Mesothelial cell of epicardium (in vitro differentiated cells): ENCODE results near the gene ANKRD36. TPM values are rescaled to one million over a fixed set of nuclear protein-coding genes. Genes with fewer than 3 reads are reported as not detected.
"Not testable (repeated sequence)": the region's sequence is repeated elsewhere in the genome, so short reads cannot be mapped to it uniquely, and the experiment has no call there.

ENCODE experiments used
- DNase-seq, 2 experiments: peaks; one replicate each; pipeline ENCODE4 v3.0.0; 2021; ENCODE audit warnings: low spot score in 2 of 2; ENCODE audit not compliant: unreplicated experiment in 2 of 2
- H3K27ac Mint-ChIP-seq: 2 replicates; pipeline ENCODE4 v1.8.0; 2021; ENCODE audit warnings: mixed read lengths
- H3K27me3 Mint-ChIP-seq: 2 replicates; pipeline ENCODE4 v1.8.0; 2021; ENCODE audit warnings: low read depth, mixed read lengths
- H3K36me3 Mint-ChIP-seq: 2 replicates; pipeline ENCODE4 v1.8.0; 2021; ENCODE audit warnings: mixed read lengths
- H3K4me1 Mint-ChIP-seq: 2 replicates; pipeline ENCODE4 v1.8.0; 2021; ENCODE audit warnings: mixed read lengths
- H3K4me3 Mint-ChIP-seq: 2 replicates; pipeline ENCODE4 v1.8.0; 2021; ENCODE audit warnings: mild to moderate bottlenecking, moderate library complexity, mixed read lengths
- H3K9me3 Mint-ChIP-seq: 2 replicates; pipeline ENCODE4 v1.8.0; 2021; ENCODE audit warnings: mixed read lengths
- CTCF ChIP-seq: fragments of 200-600 bp; sonication (generic); IDR thresholded peaks from one replicate; pipeline ENCODE4 v1.5.0; 2021; ENCODE audit warnings: antibody characterized with exemption; ENCODE audit not compliant: unreplicated experiment
- total RNA-seq: library from RNA; stranded (reverse); gene quantifications from 3 replicates; pipeline ENCODE4 v1.2.1, GENCODE V29; 2021

ANKRD36 gene
- total RNA-seq = 40.9 to 45.3 TPM (median 41.0 TPM) in 3 replicates

GRCh38 chr2:97113050-97113881 is at the start of gene ANKRD36:
TSS of gene ANKRD36 (plus strand) at chr2:97113153. CDS start at chr2:97113740, 587 bp downstream.
- H3K4me1 Mint-ChIP-seq, H3K9me3 Mint-ChIP-seq, H3K36me3 Mint-ChIP-seq: not testable (repeated sequence)
- Mint-ChIP-seq H3K27ac (peak within 1 kb of the TSS; percentile 99), H3K27me3 (peaks cover 23% of the 10 kb centered on the region), H3K4me3 (peak within 1 kb of the TSS; percentile 97)
- peak; percentile 55 to 84 for DNase-seq

- not testable (repeated sequence) for H3K4me3 Mint-ChIP-seq, H3K27ac Mint-ChIP-seq, DNase-seq, H3K36me3 Mint-ChIP-seq, H3K9me3 Mint-ChIP-seq, H3K4me1 Mint-ChIP-seq
- peaks cover 33% of the 10 kb centered on the region for H3K27me3 Mint-ChIP-seq
Observed at GRCh38 chr2:97066030-97066429, 46.9 kb upstream of the ANKRD36 start.

GRCh38 chr2:97067279-97068004 is 45.5 kb upstream of the ANKRD36 start:
- H3K27me3 Mint-ChIP-seq = peaks cover 31% of the 10 kb centered on the region
- TF ChIP-seq CTCF = no peak
- H3K9me3 Mint-ChIP-seq = peaks cover 5% of the 10 kb centered on the region
- H3K27ac Mint-ChIP-seq = no peak overlapping the region
- no peak for DNase-seq
- H3K4me1 Mint-ChIP-seq = no peaks in the 10 kb centered on the region
- no peaks in the 10 kb centered on the region for H3K36me3 Mint-ChIP-seq
- no peak overlapping the region for H3K4me3 Mint-ChIP-seq

GRCh38 chr2:97068074-97068473 is 44.9 kb upstream of the ANKRD36 start:
- H3K9me3 Mint-ChIP-seq = peaks cover 5% of the 10 kb centered on the region
- no peak overlapping the region for H3K27ac Mint-ChIP-seq
- no peaks in the 10 kb centered on the region for H3K4me1 Mint-ChIP-seq
- no peak for TF ChIP-seq CTCF
- H3K36me3 Mint-ChIP-seq = no peaks in the 10 kb centered on the region
- DNase-seq = no peak
- no peak overlapping the region for H3K4me3 Mint-ChIP-seq
- H3K27me3 Mint-ChIP-seq = peaks cover 27% of the 10 kb centered on the region

- not testable (repeated sequence) for H3K27ac Mint-ChIP-seq, DNase-seq, H3K36me3 Mint-ChIP-seq, H3K4me1 Mint-ChIP-seq, H3K4me3 Mint-ChIP-seq, H3K9me3 Mint-ChIP-seq
- H3K27me3 Mint-ChIP-seq = peaks cover 27% of the 10 kb centered on the region
Observed at GRCh38 chr2:97068722-97069121, 44.2 kb upstream of the ANKRD36 start.

GRCh38 chr2:97070915-97071314 is 42.0 kb upstream of the ANKRD36 start:
- Mint-ChIP-seq H3K9me3 (peaks cover 15% of the 10 kb centered on the region), H3K27me3 (peaks cover 22% of the 10 kb centered on the region)
- H3K4me3 Mint-ChIP-seq, H3K27ac Mint-ChIP-seq, DNase-seq, H3K36me3 Mint-ChIP-seq, H3K4me1 Mint-ChIP-seq: not testable (repeated sequence)

- not testable (repeated sequence) for H3K4me1 Mint-ChIP-seq, H3K27me3 Mint-ChIP-seq, H3K36me3 Mint-ChIP-seq, DNase-seq, H3K27ac Mint-ChIP-seq, H3K4me3 Mint-ChIP-seq
- H3K9me3 Mint-ChIP-seq = peaks cover 10% of the 10 kb centered on the region
Observed at GRCh38 chr2:97077213-97077612, 35.7 kb upstream of the ANKRD36 start.

- not testable (repeated sequence) for H3K27ac Mint-ChIP-seq, H3K27me3 Mint-ChIP-seq, H3K4me3 Mint-ChIP-seq, H3K36me3 Mint-ChIP-seq, DNase-seq, H3K4me1 Mint-ChIP-seq, H3K9me3 Mint-ChIP-seq
Observed at GRCh38 chr2:97080855-97081254, 32.1 kb upstream of the ANKRD36 start.

GRCh38 chr2:97082206-97082605 is 30.7 kb upstream of the ANKRD36 start:
- H3K27ac Mint-ChIP-seq, DNase-seq, H3K9me3 Mint-ChIP-seq, H3K36me3 Mint-ChIP-seq, H3K4me3 Mint-ChIP-seq, H3K27me3 Mint-ChIP-seq, H3K4me1 Mint-ChIP-seq: not testable (repeated sequence)

GRCh38 chr2:97083516-97083915 is 29.4 kb upstream of the ANKRD36 start:
- not testable (repeated sequence) for H3K9me3 Mint-ChIP-seq, DNase-seq, H3K27me3 Mint-ChIP-seq, H3K27ac Mint-ChIP-seq, H3K4me3 Mint-ChIP-seq, H3K36me3 Mint-ChIP-seq, H3K4me1 Mint-ChIP-seq

GRCh38 chr2:97085093-97085492 is 27.9 kb upstream of the ANKRD36 start:
- not testable (repeated sequence) for H3K4me1 Mint-ChIP-seq, H3K27me3 Mint-ChIP-seq, H3K4me3 Mint-ChIP-seq, H3K9me3 Mint-ChIP-seq, H3K36me3 Mint-ChIP-seq, DNase-seq, H3K27ac Mint-ChIP-seq

- H3K36me3 Mint-ChIP-seq, H3K4me3 Mint-ChIP-seq, DNase-seq, H3K9me3 Mint-ChIP-seq, H3K27ac Mint-ChIP-seq, H3K4me1 Mint-ChIP-seq, H3K27me3 Mint-ChIP-seq: not testable (repeated sequence)
Observed at GRCh38 chr2:97088706-97089105, 24.2 kb upstream of the ANKRD36 start.
